Motor neuron (in vitro differentiated cells): Measurements from ENCODE around the gene DCDC1. TPM values are rescaled to one million over a fixed set of nuclear protein-coding genes. Genes with fewer than 3 reads are reported as not detected.

Source experiments
- ATAC-seq, 8 experiments: fragments of 200-7000 bp; cut with Tn5 transposase; replicated peaks in 6 of 8; 2 replicates each; pipeline ENCODE4 v1.8.0; 2021; ENCODE audit warnings: mild to moderate bottlenecking in 8 of 8, moderate library complexity in 8 of 8
- H3K27ac ChIP-seq, 2 donors: fragments of 250-450 bp; sonication (Bioruptor Pico); 2 replicates each; pipeline ENCODE4 v1.9.0; 2021; ENCODE audit warnings: antibody characterized with exemption in 2 of 2, mild to moderate bottlenecking in 2 of 2, moderate library complexity in 1 of 2
- H3K4me1 ChIP-seq, 2 donors: fragments of 250-450 bp; sonication (Bioruptor Pico); replicated peaks in 1 of 2; 2 replicates each; pipeline ENCODE4 v1.6.1; 2021; ENCODE audit warnings: antibody characterized with exemption in 2 of 2, mild to moderate bottlenecking in 2 of 2, moderate library complexity in 1 of 2
- H3K4me3 ChIP-seq, 5 donors: fragments of 250-450 bp; sonication (Bioruptor Pico); 2 replicates each; pipeline ENCODE4 v1.9.0; 2021; ENCODE audit warnings: antibody characterized with exemption in 5 of 5, mild to moderate bottlenecking in 5 of 5, moderate library complexity in 4 of 5
- WGBS, 10 experiments: fragments of 450-650 bp; shearing (Covaris generic); methylation state at CpG; one replicate each; pipeline ENCODE4 v1.0.0; 2022; 5-methylcytosine and 5-hydroxymethylcytosine counted together
- in situ Hi-C, 9 experiments: fragments of 400-800 bp; cut with MboI; loops; one replicate each; pipeline ENCODE4 v1.15.0; 2021; ENCODE audit warnings: low sequenced_read_pairs in 9 of 9, low pct_unique_long_range_greater_than_20kb in 2 of 9; ENCODE audit not compliant: unreplicated experiment in 9 of 9
- total RNA-seq, 8 experiments: library from RNA; unstranded; fragments of 300-600 nt; gene quantifications; 2 replicates each; pipeline versions ENCODE4 v1.2.3 to v1.2.4, GENCODE V29; 2022

The DCDC1 gene
- total RNA-seq, 8 experiments from 2014 or later, result 0.25 to 14.6 (median 1.9) TPM

DNA sequence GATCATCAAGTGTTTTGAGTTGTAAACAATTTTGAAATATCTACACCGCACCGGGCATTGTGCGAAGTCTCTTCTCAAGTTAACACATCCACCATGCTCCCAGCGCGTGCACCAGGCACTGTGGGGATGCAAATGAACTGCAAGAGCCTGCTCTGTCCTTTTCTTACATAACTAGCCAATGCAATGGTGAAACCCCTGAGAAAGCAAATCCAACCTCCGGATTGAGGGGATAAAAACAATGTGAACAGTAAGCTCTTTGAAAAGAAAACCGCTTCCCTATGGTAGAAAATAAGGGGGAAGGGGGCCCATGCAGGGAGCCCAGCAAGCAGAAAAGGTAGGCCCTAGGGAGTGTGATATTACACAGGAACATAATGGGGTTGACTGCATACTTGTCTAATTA is 508.5 kb downstream of the DCDC1 start:
- WGBS, 10 experiments, result 25 to 94% (median 47%) methylated on average over 2 to 6 of the region's 7 CpGs; no CpG with 5 or more reads in 1 of the 10 experiments
- Histone ChIP-seq H3K27ac (peak overlapping the region in 1 of 2 donors; percentile 30), H3K4me1 (peaks cover 24 to 25% of the 10 kb centered on the region in 2 donors), H3K4me3 (no peak overlapping the region)
- in situ Hi-C loops, result loop anchor here in 1 of 9 experiments (25.0 kb wide), 1 partner anchor 499 kb away; no protein-coding TSS in a partner anchor
- ATAC-seq, result peak in 5 of 8 experiments; percentile 74 to 93 (median 81)

DNA sequence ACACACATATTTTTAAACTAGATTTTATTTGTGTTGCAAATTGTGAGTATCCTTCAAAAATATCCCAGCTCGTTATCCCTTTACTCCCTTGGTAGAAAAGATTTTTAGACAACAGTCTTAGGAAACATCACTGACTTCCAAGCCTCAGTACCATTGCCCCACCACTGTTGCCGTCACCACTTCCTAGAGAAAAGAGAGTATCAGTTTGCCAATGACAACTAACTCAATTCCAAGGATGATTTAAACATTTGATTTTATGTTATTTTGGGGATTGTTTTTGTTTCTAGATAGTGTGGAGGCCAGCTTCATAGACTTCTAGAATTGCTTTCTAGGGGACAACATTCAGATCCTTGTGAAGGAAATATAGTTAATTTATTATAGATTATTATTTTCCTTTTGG is 509.4 kb downstream of the DCDC1 start:
- ATAC-seq, result no peak

DNA sequence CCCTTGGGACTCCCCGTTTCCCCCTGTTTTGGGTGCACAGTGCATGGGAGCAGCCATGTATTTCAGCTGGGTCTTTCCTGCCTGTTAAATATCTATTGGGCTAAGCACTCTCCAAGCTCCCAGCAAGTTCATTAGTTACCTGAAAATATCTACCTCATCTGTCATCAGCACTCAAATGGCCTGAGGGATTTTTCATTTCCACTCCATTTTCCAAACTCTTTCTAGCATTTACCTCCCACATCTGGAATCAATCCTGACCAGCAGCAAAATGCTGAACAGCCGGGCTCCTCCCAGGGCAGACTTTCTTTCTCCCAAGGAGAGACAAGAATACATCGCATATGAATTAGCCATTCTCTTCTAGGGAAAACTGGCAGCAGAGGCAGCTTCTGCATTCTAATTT is 509.9 kb downstream of the DCDC1 start:
- peaks cover 24 to 25% of the 10 kb centered on the region in 2 donors for H3K4me1 ChIP-seq
- no peak overlapping the region for H3K27ac ChIP-seq
- no peak overlapping the region for H3K4me3 ChIP-seq
- ATAC-seq, result peak in 4 of 8 experiments; percentile 27 to 84 (median 62)
- WGBS, 10 experiments, result 0 to 100% (median 17%) methylated on average over 1 to 3 of the region's 3 CpGs; no CpG with 5 or more reads in 1 of the 10 experiments
- in situ Hi-C loops, result loop anchor here in 2 of 9 experiments (10.0 to 25.0 kb wide), 2 partner anchors 497 to 505 kb away; no protein-coding TSS in a partner anchor

More for the DNA sequence above, 509.4 kb downstream of the DCDC1 start:
- in situ Hi-C loops, result loop anchor here in 1 of 9 experiments (25.0 kb wide), 1 partner anchor 498 kb away; no protein-coding TSS in a partner anchor
- no peak overlapping the region for H3K4me3 ChIP-seq
- no peak overlapping the region for H3K27ac ChIP-seq
- 0 to 100% (median 70%) methylated on average over 1 to 2 of the region's 2 CpGs for WGBS, 10 experiments
- peaks cover 24 to 25% of the 10 kb centered on the region in 2 donors for H3K4me1 ChIP-seq

DNA sequence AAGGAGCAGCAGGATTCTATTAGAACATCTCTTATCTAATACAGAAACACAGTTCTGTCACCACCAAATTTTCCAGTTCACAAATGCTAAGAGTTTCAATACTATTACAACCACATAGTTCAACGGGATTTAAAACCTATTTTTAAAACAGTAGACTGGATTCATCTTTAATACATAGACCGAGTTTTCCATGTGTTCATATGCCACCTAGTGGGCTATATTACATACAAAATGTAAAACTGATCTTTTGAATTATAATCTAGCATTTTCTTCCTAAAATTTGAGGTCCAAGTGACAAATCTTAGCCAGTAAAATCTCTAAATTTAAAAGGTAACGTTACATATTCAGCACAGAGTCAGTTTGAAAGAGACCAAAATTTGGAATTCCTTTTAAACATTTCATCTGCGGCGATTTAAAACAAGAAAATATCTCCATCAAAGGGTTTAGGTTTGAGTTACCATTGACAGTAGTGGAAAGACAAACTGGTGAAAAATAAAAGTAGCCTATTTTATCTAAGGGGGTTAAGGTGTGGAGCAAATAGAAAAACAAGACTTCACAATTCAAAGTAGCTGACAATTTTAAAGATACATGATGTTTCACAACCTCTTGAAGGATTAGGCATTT is 514.0 kb downstream of the DCDC1 start:
- ATAC-seq, result peak in 1 of 8 experiments; percentile 26
- in situ Hi-C loops, result loop anchor here in 2 of 9 experiments (10.0 to 25.0 kb wide), 2 partner anchors 493 to 501 kb away; no protein-coding TSS in a partner anchor
- WGBS, 10 experiments, result 6 to 92% (median 73%) methylated on average over 2 to 5 of the region's 5 CpGs
- no peak overlapping the region for H3K4me3 ChIP-seq
- no peak overlapping the region for H3K27ac ChIP-seq
- peaks cover 12 to 13% of the 10 kb centered on the region in 2 donors for H3K4me1 ChIP-seq

DNA sequence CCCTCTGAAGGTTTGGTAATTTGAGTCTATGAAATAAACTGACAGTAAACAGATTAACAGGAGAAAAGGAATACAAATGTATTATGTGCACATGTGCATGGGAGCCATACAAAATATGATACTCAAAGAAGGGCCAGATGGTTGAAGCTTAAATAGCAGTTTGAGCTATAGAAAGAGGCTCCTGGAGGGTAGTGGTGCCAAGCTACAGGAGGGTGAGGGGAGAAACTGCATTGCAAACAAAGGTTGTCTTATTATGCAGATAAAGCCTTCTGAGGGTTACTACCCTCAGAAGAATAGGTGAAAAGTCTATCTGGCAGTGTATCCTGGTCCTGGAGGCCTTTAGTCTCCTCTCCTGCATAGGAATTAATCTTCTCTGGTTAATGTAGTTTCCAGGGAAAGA is 516.1 kb downstream of the DCDC1 start:
- Histone ChIP-seq H3K27ac (no peak overlapping the region), H3K4me3 (no peak overlapping the region)

DNA sequence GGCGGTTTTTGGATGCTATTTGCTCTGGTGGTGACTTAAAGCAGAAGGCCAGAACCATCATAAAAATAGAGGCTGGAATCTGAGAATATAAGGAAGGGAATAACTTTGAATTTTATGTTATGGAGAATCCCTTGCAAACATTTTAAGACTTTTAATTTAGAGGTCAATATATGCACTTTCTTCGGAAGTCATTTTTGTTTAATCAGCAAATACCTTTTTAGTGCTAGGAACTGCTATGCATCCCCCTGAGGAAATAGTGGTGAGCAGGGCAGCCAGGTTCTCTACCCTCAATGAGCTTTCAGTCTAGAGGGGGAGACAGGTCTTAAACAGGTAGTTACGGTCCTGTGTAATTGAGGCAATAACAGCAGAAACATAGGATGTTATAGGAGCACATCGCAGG is 516.9 kb downstream of the DCDC1 start:
- H3K4me3 ChIP-seq, result no peak overlapping the region
- 26 to 100% (median 93%) methylated on average over 2 to 4 of the region's 4 CpGs for whole genome bisulfite sequencing, 10 experiments
- no peak overlapping the region for H3K27ac ChIP-seq
- in situ Hi-C loops, result loop anchor here in 2 of 9 experiments (10.0 to 25.0 kb wide), 2 partner anchors 490 to 498 kb away; no protein-coding TSS in a partner anchor
- no peaks in the 10 kb centered on the region for H3K4me1 ChIP-seq
- ATAC-seq, result no peak

More for the DNA sequence above, 516.1 kb downstream of the DCDC1 start:
- in situ Hi-C loops, result loop anchor here in 2 of 9 experiments (10.0 to 25.0 kb wide), 2 partner anchors 491 to 499 kb away; no protein-coding TSS in a partner anchor
- no peaks in the 10 kb centered on the region for H3K4me1 ChIP-seq
- ATAC-seq, result no peak

DNA sequence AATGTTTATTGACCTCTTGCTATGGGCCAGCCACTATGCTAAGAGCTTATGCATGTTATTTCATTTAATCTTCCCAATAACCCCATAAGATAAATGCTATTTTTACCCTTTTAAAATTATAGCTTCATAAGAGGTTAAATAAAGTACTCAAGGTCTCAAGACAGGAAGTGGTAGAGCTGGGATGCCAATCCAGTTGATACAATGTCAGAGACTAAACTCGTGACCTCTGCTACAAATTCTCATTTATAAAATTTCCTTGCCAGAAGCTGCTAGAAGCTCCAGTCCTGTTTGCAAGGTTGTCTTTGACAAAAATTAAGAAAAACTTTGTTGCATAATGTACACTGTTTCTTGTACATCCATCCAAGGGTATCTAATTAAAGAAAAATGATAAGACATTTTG is 517.4 kb downstream of the DCDC1 start:
- H3K4me1 ChIP-seq, result no peaks in the 10 kb centered on the region
- no peak for ATAC-seq
- no peak overlapping the region for H3K4me3 ChIP-seq
- in situ Hi-C loops, result loop anchor here in 2 of 9 experiments (10.0 to 25.0 kb wide), 2 partner anchors 490 to 497 kb away; no protein-coding TSS in a partner anchor
- no peak overlapping the region for H3K27ac ChIP-seq
- WGBS, 10 experiments, result 0 to 100% (median 90%) methylated on average over 1 of the region's 1 CpG; no CpG with 5 or more reads in 1 of the 10 experiments

DNA sequence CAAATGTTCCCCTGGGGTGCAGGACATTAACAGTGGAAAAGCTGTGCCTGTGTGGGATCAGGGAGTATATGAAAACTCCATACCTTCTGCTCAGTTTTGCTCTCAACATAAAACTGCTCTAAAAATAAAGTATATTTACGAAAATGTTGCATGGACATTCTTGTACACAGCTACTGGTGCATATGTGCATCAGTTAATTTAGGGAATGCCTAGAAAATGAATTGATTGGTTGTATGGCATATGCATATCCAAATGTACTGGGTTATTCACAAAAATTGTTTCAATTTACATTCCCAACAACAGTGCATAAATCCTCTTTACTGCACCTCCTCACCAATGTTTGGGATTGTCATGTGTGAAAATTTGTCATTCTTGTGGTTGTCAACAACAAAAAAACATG is 532.3 kb downstream of the DCDC1 start:
- no peak overlapping the region for H3K27ac ChIP-seq
- in situ Hi-C loops, result no loop called here

DNA sequence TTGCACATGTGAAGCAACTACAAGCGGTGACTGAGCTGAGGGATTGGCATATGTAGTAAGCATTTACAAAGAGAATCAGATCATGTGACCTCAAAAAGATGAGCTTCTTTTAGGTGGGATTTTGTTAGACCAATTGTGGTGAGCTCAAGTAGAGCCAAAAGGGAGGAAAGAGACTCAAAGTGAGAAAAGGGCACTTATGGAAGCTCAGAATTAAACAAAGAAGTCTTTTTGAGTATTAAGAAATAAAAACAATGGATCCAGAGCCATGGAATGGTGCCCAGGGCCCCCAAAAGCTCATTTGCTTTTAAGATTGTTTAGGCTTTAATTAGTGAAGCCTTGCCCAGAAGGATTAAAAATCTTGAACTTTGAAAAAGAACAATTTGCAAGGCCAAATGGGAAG is 536.7 kb downstream of the DCDC1 start:
- Histone ChIP-seq H3K4me1 (no peaks in the 10 kb centered on the region), H3K27ac (no peak overlapping the region), H3K4me3 (no peak overlapping the region)
- no peak for ATAC-seq
- WGBS, 10 experiments, result 13 to 100% (median 100%) methylated on average over 1 of the region's 1 CpG; no CpG with 5 or more reads in 4 of the 10 experiments
- in situ Hi-C loops, result no loop called here

More for the DNA sequence above, 532.3 kb downstream of the DCDC1 start:
- 0 to 100% (median 67%) methylated on average over 1 of the region's 1 CpG; no CpG with 5 or more reads in 3 of the 10 experiments for WGBS, 10 experiments
- Histone ChIP-seq H3K4me1 (no peaks in the 10 kb centered on the region), H3K4me3 (no peak overlapping the region)
- peak in 2 of 8 experiments; percentile 56 to 59 for ATAC-seq

DNA sequence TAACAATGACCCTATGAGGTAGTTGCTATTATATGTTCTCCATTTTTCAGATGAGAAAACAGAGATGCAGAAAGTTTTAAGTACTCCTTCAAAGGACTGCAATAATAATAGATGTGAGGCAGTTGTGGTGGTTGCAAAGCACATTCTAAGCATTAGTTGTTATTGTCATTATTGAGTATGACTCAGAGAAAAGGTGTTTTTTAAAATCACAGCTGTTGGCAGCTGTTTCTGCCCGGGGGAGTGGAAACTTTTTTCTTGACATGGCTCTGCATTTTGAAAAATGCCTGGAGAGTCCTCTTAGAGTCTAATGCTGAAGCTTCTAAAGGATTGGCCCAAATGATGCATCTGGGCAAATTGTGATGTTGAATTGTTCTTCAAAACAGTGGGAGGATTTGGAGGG is 538.9 kb downstream of the DCDC1 start:
- Histone ChIP-seq H3K4me3 (no peak overlapping the region), H3K27ac (no peak overlapping the region), H3K4me1 (no peaks in the 10 kb centered on the region)
- WGBS, 10 experiments, result 0 to 60% (median 8%) methylated on average over 1 of the region's 1 CpG; no CpG with 5 or more reads in 2 of the 10 experiments
- in situ Hi-C loops, result no loop called here
- ATAC-seq, result no peak

DNA sequence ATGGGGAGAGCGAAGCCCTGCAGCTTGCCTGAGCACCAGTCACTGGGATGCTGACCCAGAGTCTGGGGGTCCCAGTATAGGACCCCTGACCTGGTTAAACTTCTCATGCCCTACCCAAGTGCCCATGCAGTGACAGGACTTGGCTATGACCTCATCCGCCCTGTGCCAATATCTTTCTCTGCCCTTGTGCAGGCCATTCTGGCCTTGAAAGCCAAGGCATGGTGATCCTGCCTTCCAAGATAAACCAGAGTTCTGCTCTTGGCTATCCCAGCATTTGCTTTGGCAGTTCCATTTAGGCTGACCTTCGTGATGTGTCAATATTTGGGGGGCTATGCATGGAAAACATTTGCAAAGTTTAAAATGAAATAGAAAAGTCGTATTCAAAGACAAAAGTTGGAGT is 542.6 kb downstream of the DCDC1 start:
- Histone ChIP-seq H3K4me1 (no peaks in the 10 kb centered on the region), H3K4me3 (no peak overlapping the region), H3K27ac (no peak overlapping the region)
- no peak for ATAC-seq
- in situ Hi-C loops, result no loop called here
- 0 to 100% (median 79%) methylated on average over 1 to 4 of the region's 4 CpGs; no CpG with 5 or more reads in 3 of the 10 experiments for WGBS, 10 experiments

DNA sequence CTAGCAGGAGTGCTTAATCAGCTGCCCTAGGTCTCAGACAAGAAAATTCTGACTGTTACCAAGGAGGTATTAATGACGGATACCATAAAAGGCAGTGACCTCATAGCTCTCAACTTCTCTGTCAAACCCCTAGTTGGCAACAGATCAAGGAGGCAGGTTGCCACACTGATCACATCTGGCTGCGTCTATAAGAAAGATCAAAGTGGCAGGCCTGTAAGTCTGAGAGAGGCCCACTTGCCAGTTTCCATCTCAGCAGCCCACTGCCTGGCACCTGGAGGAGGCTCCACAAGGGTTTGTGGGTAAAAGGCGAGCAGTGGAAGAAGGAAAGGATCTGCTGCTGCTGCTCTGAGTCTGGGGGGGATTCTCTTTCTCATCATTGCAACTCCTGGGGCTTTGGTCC is 543.8 kb downstream of the DCDC1 start:
- no peak for ATAC-seq
- Histone ChIP-seq H3K4me3 (no peak overlapping the region), H3K4me1 (no peaks in the 10 kb centered on the region), H3K27ac (no peak overlapping the region)
- WGBS, 10 experiments, result 17 to 88% (median 83%) methylated on average over 1 to 2 of the region's 3 CpGs; no CpG with 5 or more reads in 3 of the 10 experiments
- in situ Hi-C loops, result no loop called here

DNA sequence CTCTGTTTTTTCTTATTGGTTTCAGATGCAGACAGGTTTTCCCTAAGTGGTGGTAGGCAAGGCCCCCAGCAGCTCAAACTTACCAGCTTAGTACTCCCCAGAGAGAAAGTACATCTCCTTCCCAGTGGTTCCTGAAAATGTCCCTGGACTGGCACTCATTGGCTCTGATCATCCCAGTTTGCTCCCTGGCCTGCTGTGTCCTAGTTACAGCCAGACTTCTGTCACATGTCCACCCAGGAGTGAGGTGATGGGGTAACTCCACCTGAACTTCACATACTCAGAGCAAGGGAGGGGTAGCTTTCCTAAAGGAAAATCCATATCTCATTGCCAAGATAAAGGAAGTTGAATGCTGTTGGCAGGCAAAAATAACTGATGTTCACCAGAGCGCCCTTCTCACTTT is 546.4 kb downstream of the DCDC1 start:
- H3K4me3 ChIP-seq, result no peak overlapping the region
- H3K27ac ChIP-seq, result no peak overlapping the region
- no peak for ATAC-seq
- in situ Hi-C loops, result no loop called here
- 43 to 100% (median 75%) methylated on average over 1 of the region's 1 CpG; no CpG with 5 or more reads in 6 of the 10 experiments for WGBS, 10 experiments
- no peaks in the 10 kb centered on the region for H3K4me1 ChIP-seq
